GM21526 (cell line): Measurements from ENCODE around the gene DGKB.

ENCODE experiments used
- ATAC-seq: cut with Tn5 transposase; IDR thresholded peaks from one replicate; pipeline ENCODE4 v1.9.1; 2021; ENCODE audit warnings: moderate library complexity; ENCODE audit not compliant: unreplicated experiment, low FRiP score

DGKB gene

DNA sequence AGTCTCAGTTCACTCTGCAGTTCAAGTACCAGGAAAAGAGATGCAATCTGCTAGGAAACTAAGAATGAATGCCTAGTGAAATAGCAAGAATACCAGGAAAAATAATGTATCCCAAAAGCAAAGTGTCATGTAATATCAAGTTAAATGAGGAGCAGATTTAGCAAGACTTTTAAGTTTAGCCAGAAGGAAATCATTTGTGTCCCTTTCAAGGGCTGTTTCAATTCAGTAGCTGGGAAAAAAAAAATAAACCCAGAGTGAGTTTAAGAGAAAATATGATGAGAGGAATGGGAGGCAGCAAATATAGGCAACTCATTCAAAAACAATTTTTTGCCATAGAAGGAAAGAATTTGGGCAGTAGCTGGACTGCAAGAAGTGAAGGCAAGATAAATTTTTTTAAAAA is 135.8 kb downstream of the DGKB start:
- no peak for ATAC-seq

DNA sequence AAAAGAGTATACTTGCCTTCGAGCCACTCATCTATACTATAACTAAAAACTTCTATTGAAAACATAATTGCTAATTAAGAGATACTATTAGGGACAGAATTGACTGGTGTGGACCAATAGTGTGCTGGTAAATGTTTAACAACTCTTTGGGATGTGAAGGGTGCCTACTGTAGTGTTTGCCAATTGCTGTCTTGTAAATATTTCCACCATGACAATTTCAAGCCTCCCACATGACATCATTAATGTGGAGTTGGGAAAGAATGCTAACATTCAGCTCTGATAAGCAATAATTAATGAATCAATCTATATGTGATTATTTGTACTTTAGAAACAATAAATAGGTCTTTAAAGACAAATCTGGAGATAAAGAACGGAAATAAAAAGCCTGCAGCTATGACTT is 136.8 kb downstream of the DGKB start:
- no peak for ATAC-seq

DNA sequence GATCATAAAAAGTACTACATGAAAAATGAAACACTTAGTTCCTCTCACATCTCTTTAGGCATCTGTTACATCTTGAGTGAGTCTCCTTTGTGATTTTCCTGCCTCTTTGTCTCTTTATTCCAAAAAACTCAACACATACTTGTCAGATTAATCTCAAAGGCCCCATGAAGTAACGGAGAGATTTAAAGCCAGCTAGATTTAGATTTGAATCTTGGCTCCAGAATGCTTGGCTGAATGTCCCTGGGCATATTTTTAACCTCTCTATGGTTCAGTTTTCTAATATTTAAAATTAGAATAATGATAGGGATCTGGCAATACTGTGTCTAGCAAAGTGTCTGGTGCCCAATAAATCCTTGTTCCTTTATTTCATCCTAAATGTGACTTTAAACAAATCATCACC is 140.0 kb downstream of the DGKB start:
- no peak for ATAC-seq

DNA sequence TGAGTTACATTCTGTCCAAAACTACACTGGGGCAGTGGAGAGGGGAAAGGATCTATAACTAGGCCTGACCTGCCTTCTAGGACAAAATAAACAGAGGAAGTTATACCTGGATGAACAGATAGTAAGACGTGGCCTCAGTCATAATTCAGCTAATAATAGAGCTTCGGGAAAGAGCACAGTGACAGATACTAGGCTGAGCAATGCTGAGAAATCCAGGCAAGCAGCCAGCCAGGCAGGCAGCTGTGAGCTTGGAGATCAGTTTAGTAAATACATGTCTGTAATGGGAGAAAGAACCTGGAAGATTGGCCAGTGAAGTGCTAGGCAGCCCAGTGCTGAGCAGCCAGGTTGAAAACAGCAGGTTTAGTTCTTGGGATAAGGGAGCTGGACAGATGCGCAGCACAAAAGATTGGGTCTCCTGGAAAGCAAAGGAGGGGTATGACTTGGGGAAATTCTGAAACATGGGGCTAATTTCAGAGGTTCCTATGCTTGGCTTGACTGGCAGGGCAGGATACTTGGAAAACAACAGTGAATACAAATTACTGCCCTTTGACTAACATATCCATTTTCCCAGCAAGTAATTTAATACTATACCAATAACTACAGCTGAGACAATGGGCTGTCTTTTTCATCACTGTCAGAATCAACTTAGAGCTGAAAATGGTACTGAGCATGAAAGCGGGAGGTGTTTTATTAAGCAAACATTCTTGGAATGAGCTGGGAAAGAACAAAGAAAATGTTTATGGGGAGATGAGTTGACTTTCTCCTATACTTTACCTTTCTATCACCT is 140.8 kb downstream of the DGKB start:
- no peak for ATAC-seq

DNA sequence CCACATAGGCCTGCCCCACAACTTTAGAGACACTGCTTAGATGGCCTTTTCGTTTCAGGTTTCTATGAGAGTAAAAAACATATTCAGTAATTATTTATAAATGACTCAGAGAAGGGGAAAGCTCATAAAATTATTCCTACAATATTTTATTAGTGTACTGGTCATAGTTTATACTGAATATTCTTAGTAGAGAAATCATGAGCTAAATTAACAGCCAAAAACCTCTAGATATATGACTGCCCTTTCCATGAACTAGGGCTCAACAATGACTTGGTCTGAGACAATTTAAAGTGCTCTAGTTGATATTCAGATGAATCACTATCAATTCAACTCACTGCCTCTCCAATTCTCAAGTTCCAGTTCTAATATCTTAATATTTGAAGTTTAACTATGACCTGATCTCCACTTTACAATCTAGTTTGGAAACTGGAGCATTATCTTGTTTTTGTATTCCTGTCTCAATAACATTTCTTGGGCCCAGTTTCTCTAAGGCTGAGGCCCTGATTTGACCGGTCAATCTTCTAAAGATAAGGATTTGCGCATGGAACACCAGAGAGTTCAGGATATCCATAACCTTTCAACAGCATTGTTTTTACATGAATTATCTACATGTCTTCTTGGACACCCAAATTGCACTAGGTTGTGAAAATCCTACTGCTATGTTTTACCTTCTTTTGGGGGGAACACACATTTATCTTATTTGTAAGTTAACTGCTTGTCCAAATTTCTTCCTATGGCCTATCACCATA is 141.6 kb downstream of the DGKB start:
- ATAC-seq, result no peak

DNA sequence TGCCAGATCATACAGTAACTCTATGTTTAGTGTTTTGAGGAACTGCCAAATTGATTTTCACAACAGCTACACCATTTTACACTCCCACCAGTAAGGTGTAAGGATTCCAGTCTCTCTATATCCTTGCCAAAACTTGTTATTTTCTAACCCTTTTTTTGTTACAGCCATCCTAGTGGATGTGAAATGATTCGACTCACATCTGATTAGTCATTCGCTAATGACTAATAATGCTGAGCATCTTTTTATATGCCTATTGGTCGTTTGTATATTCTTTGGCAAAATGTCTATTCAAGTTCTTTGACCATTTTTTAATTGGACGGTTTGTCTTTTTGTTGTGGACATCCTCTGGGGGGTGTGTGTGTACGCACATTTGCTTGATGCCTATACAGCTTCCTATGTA is 142.8 kb downstream of the DGKB start:
- ATAC-seq, result no peak

DNA sequence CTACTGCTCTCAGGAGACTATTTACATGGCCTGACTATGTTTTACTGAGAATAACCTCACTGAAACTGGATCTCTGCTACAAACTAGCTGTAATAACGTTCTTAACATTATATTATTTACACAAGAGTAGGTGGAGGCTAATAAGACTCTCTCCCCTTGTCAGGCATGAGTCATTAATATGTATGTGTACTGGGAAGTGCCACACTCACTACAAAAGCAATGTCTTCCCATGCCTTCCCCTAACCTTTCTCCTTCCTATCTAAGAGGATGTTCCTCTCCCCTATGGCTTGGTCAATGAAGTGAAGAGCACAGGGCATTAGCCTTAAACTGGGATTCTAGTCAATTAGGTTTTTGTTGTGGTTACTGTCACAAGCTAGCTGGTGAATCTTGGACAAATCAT is 147.9 kb downstream of the DGKB start:
- no peak for ATAC-seq

DNA sequence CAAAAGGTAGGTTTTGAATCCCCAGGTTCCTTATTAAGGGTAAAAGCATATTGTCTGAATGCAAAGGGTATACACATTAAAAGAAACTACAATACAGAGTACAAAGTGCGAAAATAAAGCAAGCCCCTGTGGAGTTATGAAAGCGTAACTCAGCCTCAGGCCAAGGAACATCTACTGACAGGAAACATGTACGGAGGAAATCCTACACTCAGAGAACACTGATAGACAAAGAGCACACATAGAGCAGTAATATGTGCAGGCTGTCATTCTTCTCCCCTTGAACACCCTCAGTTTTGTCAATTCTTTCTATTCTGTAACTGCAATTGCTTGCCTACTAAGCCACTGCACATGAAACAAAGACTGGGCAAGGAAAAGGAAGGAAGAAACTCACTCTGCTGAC is 150.2 kb downstream of the DGKB start:
- no peak for ATAC-seq

DNA sequence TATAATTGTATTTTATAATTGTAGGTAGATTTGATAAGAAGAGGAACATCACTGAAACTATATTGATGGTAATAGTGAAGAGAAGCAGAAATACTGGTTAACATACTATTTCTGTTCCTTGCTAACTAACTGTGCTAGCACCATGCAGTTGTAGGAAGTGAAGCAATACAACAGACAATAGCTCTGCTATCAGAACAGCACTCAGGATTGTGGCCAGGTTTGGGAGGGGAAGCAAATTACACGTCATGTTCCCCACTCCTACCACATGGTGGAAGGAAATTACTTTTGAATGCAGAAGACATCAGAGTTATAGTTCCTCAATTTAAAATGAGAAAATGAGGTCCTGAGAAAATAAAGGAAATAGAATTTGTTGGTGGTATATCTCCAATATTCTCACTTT is 151.1 kb downstream of the DGKB start:
- ATAC-seq, result no peak

DNA sequence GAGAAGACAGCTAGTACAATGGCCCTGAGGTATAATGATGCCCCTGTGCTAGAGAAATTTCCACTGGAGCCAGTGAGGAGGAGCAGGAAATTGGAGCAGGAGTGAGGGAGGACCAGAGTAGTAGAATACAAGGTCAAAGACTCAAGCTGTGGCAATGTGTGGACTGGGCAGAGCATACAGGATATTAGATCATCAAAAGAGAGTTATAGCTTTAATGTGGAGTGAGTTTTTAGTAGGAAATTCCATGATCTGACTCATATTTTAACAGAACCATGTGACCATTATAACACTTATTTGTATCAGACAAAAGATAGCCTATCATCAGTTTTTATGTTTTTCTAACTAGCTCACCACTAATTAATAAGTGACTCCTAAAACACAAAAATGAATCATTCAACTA is 154.1 kb downstream of the DGKB start:
- no peak for ATAC-seq

DNA sequence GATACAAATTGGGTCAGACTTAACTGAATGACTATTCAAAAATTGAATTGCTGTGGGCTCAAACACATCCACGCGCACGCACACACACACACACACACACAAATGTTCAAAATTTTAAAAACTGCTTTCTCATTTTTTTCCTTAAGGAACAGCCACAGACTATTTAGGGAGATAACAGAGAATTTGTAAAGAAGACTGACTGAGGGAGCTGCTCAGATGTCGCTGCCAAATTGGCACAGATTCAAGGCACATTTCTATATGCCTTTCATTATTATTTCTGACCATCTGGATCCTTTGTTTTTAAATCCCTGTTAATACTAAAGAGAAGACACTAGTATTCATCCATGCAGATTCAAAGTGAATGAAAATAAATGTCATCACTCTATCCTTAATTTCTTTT is 154.8 kb downstream of the DGKB start:
- ATAC-seq, result no peak

DNA sequence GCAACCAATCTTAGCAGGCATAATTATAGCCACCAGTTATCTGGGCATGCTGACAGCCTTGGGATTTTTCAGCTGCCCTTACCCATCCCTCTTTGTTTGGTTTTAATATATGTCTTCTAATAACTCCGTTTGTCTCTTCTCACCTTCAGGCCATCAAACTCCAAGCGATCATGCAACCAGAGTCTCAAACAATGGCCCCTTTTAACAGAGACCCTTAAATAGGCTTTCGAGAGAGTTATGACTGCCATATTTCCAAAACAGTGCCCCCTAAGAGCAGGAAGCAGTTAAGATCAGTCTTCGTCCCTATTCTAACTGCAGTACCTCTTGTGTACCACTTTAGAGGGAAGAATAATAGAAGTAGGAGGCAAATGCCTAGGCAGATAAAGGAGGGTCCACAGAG is 157.5 kb downstream of the DGKB start:
- no peak for ATAC-seq

DNA sequence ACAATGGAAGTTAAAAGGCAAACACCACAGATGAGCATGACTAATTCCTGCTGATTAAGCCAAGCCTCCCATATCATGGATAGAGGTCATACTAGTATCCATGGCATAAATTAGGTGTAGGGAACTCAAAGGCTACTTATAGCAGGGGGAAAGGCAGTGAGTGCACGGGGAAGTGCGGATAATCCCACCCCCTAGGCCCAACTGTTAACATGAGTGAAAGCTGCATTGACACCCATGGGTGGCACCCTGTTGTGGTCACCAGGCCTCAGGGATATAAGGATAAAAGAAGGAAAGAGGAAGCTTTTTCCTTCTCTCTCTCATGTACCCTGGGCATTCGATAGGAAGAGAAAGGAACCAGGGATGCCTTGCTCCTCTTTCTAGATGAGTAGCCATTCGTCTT is 161.9 kb downstream of the DGKB start:
- ATAC-seq, result no peak

DNA sequence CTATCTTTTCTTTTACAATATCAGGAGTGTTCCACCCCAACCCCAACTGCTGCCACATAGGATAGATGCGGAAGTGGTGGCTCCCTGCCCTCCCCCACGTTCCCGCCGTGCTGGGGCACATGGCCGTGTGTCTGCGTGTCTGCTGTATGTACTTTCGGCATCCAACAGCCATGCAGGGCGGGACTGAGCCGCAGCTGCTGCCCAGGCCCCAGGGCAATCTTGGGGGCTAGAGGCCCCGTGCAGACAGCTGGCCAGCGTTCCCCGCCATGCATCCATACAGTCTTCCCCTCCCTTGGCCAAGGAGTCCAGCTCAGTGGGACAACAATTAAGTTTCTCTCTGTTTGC is 162.7 kb downstream of the DGKB start:
- no peak for ATAC-seq

DNA sequence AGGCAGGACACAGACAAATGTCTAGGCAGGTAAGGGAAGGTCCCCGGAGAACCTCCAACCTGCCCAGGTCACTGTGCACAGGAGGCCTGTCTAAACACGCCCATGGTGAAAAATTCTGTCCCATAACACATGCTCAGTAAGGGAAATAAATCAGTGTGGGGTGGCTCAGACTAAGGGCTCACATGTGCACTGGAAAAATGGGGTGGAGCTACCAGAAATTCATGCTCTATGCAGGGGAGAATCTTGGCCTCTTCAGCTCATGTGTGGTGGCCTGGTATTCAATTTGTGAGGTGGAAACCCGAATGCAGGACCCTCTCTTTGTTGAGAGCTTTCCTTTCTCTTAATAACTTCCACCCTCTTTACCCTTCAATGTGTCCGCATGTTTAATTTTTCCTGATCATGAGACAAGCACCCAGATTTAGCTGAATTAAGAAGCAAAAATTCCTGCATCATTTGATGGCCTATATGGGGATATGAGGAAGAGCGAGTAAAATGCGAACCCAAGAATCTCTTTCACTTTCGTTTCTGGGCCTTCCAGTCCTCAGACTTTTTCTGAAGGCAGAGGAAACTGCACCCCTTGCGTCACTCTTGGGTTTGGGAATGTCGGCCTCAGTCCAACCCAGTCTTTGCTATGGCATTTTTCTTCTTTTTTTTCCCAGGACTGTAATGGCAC is 163.2 kb downstream of the DGKB start:
- ATAC-seq, result no peak

DNA sequence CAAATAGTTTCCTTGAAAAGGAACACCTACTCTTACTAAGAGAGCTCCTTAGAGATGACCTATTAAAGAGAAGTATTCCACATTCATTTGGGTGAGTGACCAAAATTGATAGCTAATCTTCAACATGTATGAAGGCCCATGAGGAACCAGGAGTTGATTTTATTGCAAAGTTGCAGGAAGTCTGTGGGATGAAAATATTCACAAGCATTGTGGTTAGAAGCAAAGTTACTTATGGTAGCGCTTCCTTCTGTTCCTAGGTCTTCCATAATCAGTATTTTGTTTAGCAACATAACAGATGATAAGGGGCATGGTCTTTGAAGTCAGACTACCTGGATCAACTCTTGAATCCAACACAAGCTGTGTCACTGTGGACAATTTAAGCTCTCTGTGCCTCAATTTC is 164.5 kb downstream of the DGKB start:
- no peak for ATAC-seq

DNA sequence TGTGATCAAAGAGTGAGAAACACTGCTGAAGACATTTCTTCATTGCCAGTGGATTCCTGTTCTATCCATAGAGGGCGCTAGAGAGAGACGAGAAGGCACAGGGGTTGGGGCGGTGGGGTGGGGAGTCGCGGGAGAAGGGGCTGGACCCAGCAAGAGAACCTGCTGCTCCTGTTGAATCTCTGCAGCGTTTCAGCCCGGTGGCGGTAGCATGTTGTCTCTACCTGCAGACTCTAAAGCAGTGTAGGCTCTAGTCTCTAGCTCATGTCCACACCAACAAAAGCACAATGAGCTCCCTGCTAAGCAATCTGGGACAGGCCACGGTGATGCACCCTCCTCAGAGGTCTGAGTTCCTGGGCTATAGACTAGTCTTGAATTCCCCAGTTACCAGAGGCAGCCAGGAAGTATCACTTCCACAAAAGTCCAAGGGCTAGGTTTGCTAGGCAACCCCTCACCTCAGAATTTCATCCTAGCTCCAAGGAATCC is 167.7 kb downstream of the DGKB start:
- no peak for ATAC-seq

DNA sequence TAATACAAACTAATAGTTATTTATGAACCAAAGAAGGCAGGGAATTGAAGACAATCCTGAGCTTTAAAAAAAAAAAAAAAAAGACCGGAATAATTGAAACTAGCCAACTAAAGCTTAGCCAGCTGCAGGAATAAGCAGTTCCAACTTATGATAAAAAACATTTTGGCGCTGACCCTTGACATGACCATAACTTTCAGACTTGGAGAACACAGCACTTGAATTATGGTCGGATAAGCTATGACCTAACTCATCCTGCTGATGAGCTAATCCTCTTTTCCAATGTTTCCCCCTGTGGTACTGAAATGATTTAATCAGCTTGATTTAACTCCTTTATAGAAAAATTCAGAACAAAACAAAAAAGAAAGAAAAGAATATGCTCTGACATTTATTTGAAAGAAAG is 181.8 kb downstream of the DGKB start:
- ATAC-seq, result no peak

DNA sequence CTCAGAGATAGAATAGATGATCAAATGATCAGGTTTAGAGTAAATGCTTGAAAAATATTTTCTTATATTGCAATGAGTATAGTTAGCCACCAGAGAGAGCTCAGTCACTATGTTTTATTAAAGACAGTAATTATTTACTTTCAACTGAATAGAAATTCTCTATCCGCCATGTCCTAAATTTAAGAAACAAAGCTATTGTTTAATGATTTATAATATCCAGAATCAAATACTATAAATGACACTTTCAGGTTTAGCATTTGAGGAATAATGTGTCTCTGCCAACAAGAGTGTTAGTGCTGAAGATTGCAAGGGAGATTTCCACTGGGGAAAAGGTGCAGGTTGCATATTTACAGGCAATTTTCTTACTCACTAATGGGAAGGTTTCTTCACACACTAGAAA is 184.7 kb downstream of the DGKB start:
- no peak for ATAC-seq

DNA sequence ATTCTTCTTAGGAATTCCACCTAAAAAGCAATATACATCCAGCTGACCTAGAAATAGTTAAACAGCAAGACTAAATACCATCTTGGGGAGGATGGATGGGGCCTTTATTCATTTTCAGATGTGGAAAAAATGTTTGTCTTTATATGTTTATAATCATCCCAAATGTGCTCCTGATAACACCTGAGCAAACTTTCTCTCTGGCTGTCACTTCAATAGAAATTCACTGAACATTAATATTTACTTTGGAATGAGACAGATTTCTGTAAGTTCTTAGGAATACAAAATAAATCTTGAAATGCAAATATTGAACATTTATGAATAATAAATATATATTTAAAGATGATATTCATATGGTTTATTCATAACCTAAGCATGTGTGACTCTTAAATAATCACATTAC is 185.4 kb downstream of the DGKB start:
- ATAC-seq, result no peak

DNA sequence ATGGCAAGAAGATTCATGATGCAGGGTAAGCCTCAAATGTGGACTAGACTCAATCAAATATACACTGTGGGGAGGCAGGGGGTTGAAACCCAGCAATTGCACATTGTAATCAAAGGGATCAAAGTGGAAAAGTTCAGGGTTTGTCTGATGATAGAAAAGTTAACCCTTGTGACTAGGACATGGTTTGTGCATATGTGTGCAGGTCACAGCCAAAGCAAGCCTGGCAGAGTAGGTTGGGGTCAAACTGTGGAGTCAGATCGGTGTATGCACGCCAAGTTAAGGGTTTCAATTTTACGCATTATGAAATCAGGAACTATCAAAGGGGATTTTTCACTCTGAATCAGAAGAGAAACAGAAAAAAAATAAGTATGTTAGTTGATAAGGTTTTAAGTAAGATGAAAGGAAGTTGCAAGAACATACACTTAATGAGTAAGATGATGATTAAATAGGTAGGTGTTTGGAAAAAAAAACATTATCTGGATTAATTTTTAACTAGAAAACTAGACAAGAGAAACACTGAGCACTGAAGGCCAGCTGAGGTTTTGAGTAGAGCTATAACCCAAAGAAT is 188.3 kb downstream of the DGKB start:
- ATAC-seq, result peak; percentile 95
